HTERT RPE-1 (cell line): ENCODE data around the gene C2CD4C.
"Not testable (repeated sequence)": the region's sequence is repeated elsewhere in the genome, so short reads cannot be mapped to it uniquely, and the experiment has no call there.

Experiments used
- in situ Hi-C: fragments of 300-500 bp; cut with MboI; formaldehyde crosslinking; loops from 4 replicates; pipeline ENCODE4 v1.14.3; 2020; ENCODE audit warnings: low sequenced_read_pairs

C2CD4C gene

GRCh38 chr19:402786-403185 is 6.2 kb downstream of the C2CD4C start:
- in situ Hi-C loops = no loop called here

- in situ Hi-C loops = no loop called here
Observed at GRCh38 chr19:401866-402511, 7.0 kb downstream of the C2CD4C start.

- in situ Hi-C loops = no loop called here
Observed at GRCh38 chr19:400976-401865, 7.7 kb downstream of the C2CD4C start.

- in situ Hi-C loops = no loop called here
Observed at GRCh38 chr19:399370-399769, 9.6 kb downstream of the C2CD4C start.

GRCh38 chr19:398719-399118 is 10.2 kb downstream of the C2CD4C start:
- in situ Hi-C loops = no loop called here

GRCh38 chr19:397941-398706 is 10.8 kb downstream of the C2CD4C start:
- in situ Hi-C loops = no loop called here

GRCh38 chr19:397321-397720 is 11.6 kb downstream of the C2CD4C start:
- in situ Hi-C loops = no loop called here

- in situ Hi-C loops = no loop called here
Observed at GRCh38 chr19:395467-395866, 13.5 kb downstream of the C2CD4C start.

GRCh38 chr19:394857-395256 is 14.1 kb downstream of the C2CD4C start:
- in situ Hi-C loops = not testable (repeated sequence)

- in situ Hi-C loops = not testable (repeated sequence)
Observed at GRCh38 chr19:393560-393959, 15.4 kb downstream of the C2CD4C start.

- in situ Hi-C loops = no loop called here
Observed at GRCh38 chr19:392375-392970, 16.5 kb downstream of the C2CD4C start.

- in situ Hi-C loops = no loop called here
Observed at GRCh38 chr19:391726-392374, 17.1 kb downstream of the C2CD4C start.

GRCh38 chr19:391207-391557 is 17.8 kb downstream of the C2CD4C start:
- in situ Hi-C loops = no loop called here

GRCh38 chr19:390386-391206 is 18.4 kb downstream of the C2CD4C start:
- in situ Hi-C loops = no loop called here

- in situ Hi-C loops = no loop called here
Observed at GRCh38 chr19:389935-390289, 19.0 kb downstream of the C2CD4C start.

GRCh38 chr19:389255-389934 is 19.6 kb downstream of the C2CD4C start:
- in situ Hi-C loops = no loop called here

- in situ Hi-C loops = no loop called here
Observed at GRCh38 chr19:388691-389090, 20.3 kb downstream of the C2CD4C start.

- in situ Hi-C loops = no loop called here
Observed at GRCh38 chr19:387777-388176, 21.2 kb downstream of the C2CD4C start.

GRCh38 chr19:386632-387301 is 22.2 kb downstream of the C2CD4C start:
- in situ Hi-C loops = not testable (repeated sequence)
